NCI-H2081 treated with DMSO at 0.1 percent for 48 hours (cell line): ENCODE measurements around the gene TREH.

Source experiments
- DNase-seq: peaks from one replicate; lab custom pipeline; 2025; lab: John Stamatoyannopoulos, UW

Gene TREH

DNA sequence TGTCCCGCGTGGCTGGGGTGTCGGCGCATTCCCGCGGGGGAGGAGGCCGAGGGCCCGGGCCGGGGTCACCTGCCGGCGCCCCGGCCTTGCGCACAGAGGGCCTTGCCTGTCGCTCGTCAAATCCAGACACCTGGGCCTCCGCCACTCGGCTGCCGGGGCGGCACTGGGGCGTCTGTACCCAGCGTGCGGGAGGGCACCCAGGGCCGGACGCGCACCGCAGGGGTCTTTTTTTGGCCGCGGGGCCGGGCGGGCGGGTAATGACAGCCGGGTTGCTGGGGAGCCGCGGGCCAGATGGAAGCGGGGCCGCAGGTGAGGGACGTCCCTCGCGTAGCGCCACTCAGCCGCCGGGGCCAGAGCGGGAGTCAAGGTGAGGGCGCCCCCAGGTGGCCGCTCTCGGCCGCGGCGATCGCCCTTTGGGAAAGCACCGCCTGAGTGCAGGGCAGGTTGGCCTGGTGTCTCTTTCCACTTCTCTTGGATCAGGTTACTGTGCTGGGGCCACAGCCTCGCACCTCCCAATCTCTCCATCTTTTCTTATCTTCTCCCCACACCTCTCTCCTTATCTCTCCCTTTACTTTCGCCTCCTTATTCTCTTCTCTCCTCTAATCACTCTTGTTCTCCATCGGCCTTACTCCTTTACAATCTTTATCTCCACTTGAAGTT, 68.5 kb downstream of the TREH start:
- no peak for DNase-seq

DNA sequence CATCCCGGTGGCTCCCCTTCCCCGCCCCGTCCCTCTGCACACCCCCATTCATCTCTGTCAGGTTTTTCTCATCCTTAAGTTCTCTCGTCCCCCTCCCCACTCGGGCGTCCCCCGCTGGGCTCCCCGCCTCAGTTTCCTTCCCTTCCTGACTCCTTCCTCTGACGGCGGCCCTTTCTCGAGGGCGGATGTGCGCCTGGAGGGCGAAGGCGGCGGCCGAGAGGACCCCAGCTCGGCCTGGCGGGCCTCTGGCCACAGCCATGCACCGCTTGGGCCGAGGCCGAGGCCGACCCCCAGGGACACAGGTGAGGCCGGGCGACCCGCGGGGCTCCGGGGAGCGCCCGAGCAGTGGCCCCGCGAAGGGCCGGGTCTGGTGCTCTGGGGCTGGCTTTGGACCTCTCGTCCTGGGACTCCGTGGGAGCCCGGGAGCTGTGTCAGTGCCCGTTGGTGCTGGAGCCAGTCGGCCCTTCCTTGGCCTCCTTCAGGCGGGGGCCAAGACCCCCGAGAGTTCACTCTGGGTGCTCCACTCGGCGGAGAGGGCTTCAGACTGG, 69.2 kb downstream of the TREH start:
- no peak for DNase-seq

- DNase-seq = no peak
These were observed 69.8 kb downstream of the TREH start for GRCh38 chr11:118609380-118610224.

- DNase-seq = no peak
These were observed 70.9 kb downstream of the TREH start for GRCh38 chr11:118608360-118609227.

- DNase-seq = no peak
These were observed 71.8 kb downstream of the TREH start, which contains the start of gene PHLDB1 for GRCh38 chr11:118607401-118608359. TSS of gene PHLDB1 (plus strand) at chr11:118607615. CDS start at chr11:118613837, 6,222 bp downstream.
